Mesenchymal stem cell (in vitro differentiated cells and primary cell): ENCODE data around the gene CDKL5.

Experiments
- DNase-seq: peaks from one replicate; pipeline ENCODE4 v3.0.0-alpha.2; 2013
- H2AFZ ChIP-seq: one replicate; pipeline ENCODE4 v1.6.1; 2013; ENCODE audit warnings: low read depth, mild to moderate bottlenecking, control low read depth, inconsistent platforms, low read length, moderate library complexity
- H2AK5ac ChIP-seq: 2 replicates; pipeline ENCODE4 v1.6.1; 2013; ENCODE audit warnings: low read length, moderate library complexity, mild to moderate bottlenecking, inconsistent platforms; ENCODE audit not compliant: severe bottlenecking
- H2BK120ac ChIP-seq: one replicate; pipeline ENCODE4 v1.6.1; 2013; ENCODE audit warnings: low read depth, mild to moderate bottlenecking, inconsistent platforms, low read length, moderate library complexity
- H2BK12ac ChIP-seq, 2 experiments: one replicate each; pipeline ENCODE4 v1.6.1; 2013; ENCODE audit warnings: inconsistent platforms in 2 of 2, low read length in 2 of 2, mild to moderate bottlenecking in 2 of 2, moderate library complexity in 2 of 2, control low read depth in 1 of 2
- H2BK15ac ChIP-seq: one replicate; pipeline ENCODE4 v1.6.1; 2013; ENCODE audit warnings: mild to moderate bottlenecking, low read depth, inconsistent platforms; ENCODE audit not compliant: poor library complexity, severe bottlenecking
- H2BK5ac ChIP-seq: 2 replicates; pipeline ENCODE4 v1.6.1; 2013; ENCODE audit warnings: low read depth, mild to moderate bottlenecking, low read length, control low read depth, inconsistent platforms; ENCODE audit not compliant: poor library complexity, severe bottlenecking
- H3K14ac ChIP-seq, 2 experiments: one replicate each; pipeline ENCODE4 v1.6.1; 2013; ENCODE audit warnings: inconsistent platforms in 2 of 2, low read length in 2 of 2, control low read depth in 1 of 2, mild to moderate bottlenecking in 1 of 2, moderate library complexity in 1 of 2
- H3K18ac ChIP-seq, 2 experiments: one replicate each; pipeline ENCODE4 v1.6.1; 2013; ENCODE audit warnings: inconsistent platforms in 2 of 2, low read length in 2 of 2, control low read depth in 1 of 2, low read depth in 1 of 2, mild to moderate bottlenecking in 1 of 2
- H3K23ac ChIP-seq, 2 experiments: one replicate each; pipeline ENCODE4 v1.6.1; 2013; ENCODE audit warnings: inconsistent platforms in 2 of 2, low read length in 2 of 2, mild to moderate bottlenecking in 2 of 2, moderate library complexity in 2 of 2, control low read depth in 1 of 2
- H3K27ac ChIP-seq: 2 replicates; pipeline ENCODE4 v1.5.1; 2013; ENCODE audit warnings: mild to moderate bottlenecking, moderate library complexity, low read length, control low read depth, inconsistent platforms; ENCODE audit not compliant: poor library complexity, severe bottlenecking
- H3K27me3 ChIP-seq, 2 experiments: 2 replicates each; pipeline versions ENCODE4 v1.6.1 to v1.7.0; 2013; ENCODE audit warnings: low read length in 2 of 2, mild to moderate bottlenecking in 2 of 2, moderate library complexity in 2 of 2, control low read depth in 1 of 2, inconsistent platforms in 1 of 2; ENCODE audit not compliant: control insufficient read depth in 1 of 2, insufficient read depth in 1 of 2
- H3K36me3 ChIP-seq, 2 experiments: 2 replicates each; pipeline versions ENCODE4 v1.6.1 to v1.7.0; 2013; ENCODE audit warnings: low read length in 2 of 2, control low read depth in 1 of 2, inconsistent platforms in 1 of 2, low read depth in 1 of 2, mild to moderate bottlenecking in 1 of 2; ENCODE audit not compliant: insufficient read depth in 2 of 2, control insufficient read depth in 1 of 2
- H3K4ac ChIP-seq, 2 experiments: one replicate each; pipeline ENCODE4 v1.6.1; 2013; ENCODE audit warnings: inconsistent platforms in 2 of 2, low read length in 2 of 2, mild to moderate bottlenecking in 2 of 2, moderate library complexity in 2 of 2, control low read depth in 1 of 2, low read depth in 1 of 2
- H3K4me1 ChIP-seq: 2 replicates; pipeline ENCODE4 v1.6.1; 2013; ENCODE audit warnings: low read depth, low read length, control low read depth; ENCODE audit not compliant: control insufficient read depth, insufficient read depth
- H3K4me2 ChIP-seq: 2 replicates; pipeline ENCODE4 v1.6.1; 2013; ENCODE audit warnings: low read length, mild to moderate bottlenecking, inconsistent platforms; ENCODE audit not compliant: poor library complexity, severe bottlenecking
- H3K4me3 ChIP-seq, 2 experiments: 2 replicates each; pipeline versions ENCODE4 v1.5.1 to v1.7.0; 2013; ENCODE audit warnings: low read length in 2 of 2, mild to moderate bottlenecking in 2 of 2, control low read depth in 1 of 2, low read depth in 1 of 2; ENCODE audit not compliant: insufficient read depth in 1 of 2
- H3K79me1 ChIP-seq: replicated peaks from 2 replicates; pipeline ENCODE4 v1.6.1; 2013; ENCODE audit warnings: mild to moderate bottlenecking, control low read depth, low read length, inconsistent platforms; ENCODE audit not compliant: poor library complexity, severe bottlenecking
- H3K9ac ChIP-seq: 2 replicates; pipeline ENCODE4 v1.7.0; 2013; ENCODE audit warnings: mild to moderate bottlenecking, low read length, moderate library complexity
- H3K9me3 ChIP-seq: 2 replicates; pipeline ENCODE4 v1.7.0; 2013; ENCODE audit warnings: mild to moderate bottlenecking, low read length; ENCODE audit not compliant: control insufficient read depth
- H4K8ac ChIP-seq: one replicate; pipeline ENCODE4 v1.6.1; 2013; ENCODE audit warnings: inconsistent platforms, mild to moderate bottlenecking, low read length, moderate library complexity
- H4K91ac ChIP-seq: one replicate; pipeline ENCODE4 v1.6.1; 2013; ENCODE audit warnings: mild to moderate bottlenecking, low read length, inconsistent platforms
- WGBS: methylation state at CpG from one replicate; pipeline ENCODE4 v1.1.7; 2013; ENCODE audit warnings: mixed read lengths; 5-methylcytosine and 5-hydroxymethylcytosine counted together

CDKL5 gene

DNA sequence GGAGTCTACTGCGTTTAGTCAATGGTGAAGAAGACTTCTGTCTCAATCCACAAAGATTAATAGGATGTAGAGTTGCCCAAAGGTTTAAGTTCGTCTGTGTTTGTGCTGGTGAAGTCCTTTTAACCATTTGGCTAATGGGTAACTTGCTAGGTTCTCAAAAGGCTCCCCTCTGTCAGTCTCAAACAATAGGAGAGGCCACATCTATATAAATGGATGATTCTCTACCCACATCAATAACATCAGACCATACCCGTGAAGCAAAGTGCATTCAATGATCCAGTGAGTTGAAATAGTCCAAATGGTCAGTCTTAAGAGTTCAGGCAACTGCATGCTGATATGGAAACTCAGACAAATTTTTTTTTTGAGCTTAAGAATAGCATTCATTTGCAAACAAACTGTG lies 218.4 kb downstream of the CDKL5 start:
- H3K36me3 ChIP-seq: no peaks in the 10 kb centered on the region
- H3K9me3 ChIP-seq: no peaks in the 10 kb centered on the region
- no peaks in the 10 kb centered on the region for H3K27me3 ChIP-seq
- no peak overlapping the region for H3K18ac ChIP-seq
- H2BK15ac ChIP-seq: no peak overlapping the region
- no peak overlapping the region for H2AFZ ChIP-seq
- no peak overlapping the region for H3K9ac ChIP-seq
- H3K79me1 ChIP-seq: no peaks in the 10 kb centered on the region
- H3K23ac ChIP-seq: no peak overlapping the region
- H4K8ac ChIP-seq: no peak overlapping the region
- no peak overlapping the region for H3K4me2 ChIP-seq
- H3K4me3 ChIP-seq: no peak overlapping the region
- H3K14ac ChIP-seq: no peak overlapping the region
- H3K27ac ChIP-seq: no peak overlapping the region
- WGBS: no CpG with 5 or more reads among the region's 3 CpGs
- H3K4me1 ChIP-seq: no peaks in the 10 kb centered on the region
- H2BK120ac ChIP-seq: no peak overlapping the region
- no peak overlapping the region for H3K4ac ChIP-seq
- no peak for DNase-seq
- no peak overlapping the region for H2BK5ac ChIP-seq
- no peak overlapping the region for H2BK12ac ChIP-seq
- no peak overlapping the region for H4K91ac ChIP-seq
- H2AK5ac ChIP-seq: no peak overlapping the region

GRCh38 chrX:18647621-18648020 lies 222.2 kb downstream of the CDKL5 start:
- Histone ChIP-seq H2BK12ac (no peak overlapping the region), H2BK5ac (no peak overlapping the region), H3K14ac (no peak overlapping the region), H2BK15ac (no peak overlapping the region), H3K4me1 (peaks cover 3% of the 10 kb centered on the region), H3K23ac (no peak overlapping the region), H2BK120ac (no peak overlapping the region), H3K4ac (no peak overlapping the region), H4K8ac (no peak overlapping the region), H3K27me3 (no peaks in the 10 kb centered on the region), H2AK5ac (no peak overlapping the region), H2AFZ (no peak overlapping the region), H3K36me3 (no peaks in the 10 kb centered on the region), H3K9ac (no peak overlapping the region), H3K18ac (no peak overlapping the region), H3K79me1 (no peaks in the 10 kb centered on the region), H3K9me3 (no peaks in the 10 kb centered on the region), H3K27ac (no peak overlapping the region), H3K4me3 (no peak overlapping the region), H4K91ac (no peak overlapping the region), H3K4me2 (no peak overlapping the region)
- 83% methylated on average over 2 of the region's 4 CpGs for WGBS
- no peak for DNase-seq

GRCh38 chrX:18649498-18649951 lies 224.1 kb downstream of the CDKL5 start:
- H3K36me3 ChIP-seq: no peaks in the 10 kb centered on the region
- DNase-seq: no peak
- no peaks in the 10 kb centered on the region for H3K9me3 ChIP-seq
- H2BK12ac ChIP-seq: no peak overlapping the region
- no peak overlapping the region for H3K23ac ChIP-seq
- no peak overlapping the region for H3K14ac ChIP-seq
- H3K4me1 ChIP-seq: peaks cover 3% of the 10 kb centered on the region
- H3K79me1 ChIP-seq: no peaks in the 10 kb centered on the region
- no peak overlapping the region for H2BK15ac ChIP-seq
- no peak overlapping the region for H4K8ac ChIP-seq
- H2BK120ac ChIP-seq: no peak overlapping the region
- H3K27me3 ChIP-seq: no peaks in the 10 kb centered on the region
- H3K18ac ChIP-seq: no peak overlapping the region
- H2BK5ac ChIP-seq: no peak overlapping the region
- no peak overlapping the region for H3K4me2 ChIP-seq
- H3K27ac ChIP-seq: no peak overlapping the region
- H3K9ac ChIP-seq: no peak overlapping the region
- WGBS: 33% methylated on average over 6 of the region's 9 CpGs
- no peak overlapping the region for H2AFZ ChIP-seq
- H3K4ac ChIP-seq: no peak overlapping the region
- H3K4me3 ChIP-seq: no peak overlapping the region
- H2AK5ac ChIP-seq: no peak overlapping the region
- H4K91ac ChIP-seq: no peak overlapping the region

DNA sequence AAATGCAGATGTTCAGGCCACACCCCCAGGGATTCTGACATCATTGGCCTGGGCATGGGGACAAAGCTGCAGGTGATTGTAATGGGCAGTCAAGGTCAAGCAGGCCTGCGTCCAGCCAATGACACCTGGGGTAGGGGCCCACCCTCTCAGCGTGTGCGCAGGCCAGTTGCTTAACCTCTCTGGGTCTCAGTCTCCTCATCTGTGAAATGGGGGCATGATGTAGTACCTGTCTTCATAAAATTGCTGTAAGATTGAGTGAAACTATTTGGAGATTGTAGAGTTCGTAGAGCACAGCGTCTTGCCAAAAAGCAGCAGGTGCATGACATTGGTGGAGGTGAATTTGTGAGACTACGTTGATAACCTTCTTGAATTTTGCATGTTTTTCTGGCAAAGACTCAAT lies 225.3 kb downstream of the CDKL5 start:
- no peak overlapping the region for H3K27ac ChIP-seq
- 97% methylated on average over 5 of the region's 6 CpGs for WGBS
- H3K4me3 ChIP-seq: no peak overlapping the region
- H3K18ac ChIP-seq: no peak overlapping the region
- H2BK12ac ChIP-seq: no peak overlapping the region
- H3K9me3 ChIP-seq: no peaks in the 10 kb centered on the region
- no peak overlapping the region for H2BK120ac ChIP-seq
- no peak overlapping the region for H2AK5ac ChIP-seq
- DNase-seq: no peak
- H3K4ac ChIP-seq: no peak overlapping the region
- no peak overlapping the region for H3K9ac ChIP-seq
- H3K27me3 ChIP-seq: no peaks in the 10 kb centered on the region
- H3K14ac ChIP-seq: no peak overlapping the region
- no peak overlapping the region for H2BK5ac ChIP-seq
- no peak overlapping the region for H2BK15ac ChIP-seq
- no peak overlapping the region for H3K4me2 ChIP-seq
- H4K8ac ChIP-seq: no peak overlapping the region
- H3K23ac ChIP-seq: no peak overlapping the region
- H3K4me1 ChIP-seq: peaks cover 3% of the 10 kb centered on the region
- no peak overlapping the region for H4K91ac ChIP-seq
- no peaks in the 10 kb centered on the region for H3K79me1 ChIP-seq
- H2AFZ ChIP-seq: no peak overlapping the region
- H3K36me3 ChIP-seq: no peaks in the 10 kb centered on the region
